ENCODE measurements around the gene NPLOC4.

- TF ChIP-seq CTCF (IDR thresholded peaks at IDR 0.05), result no peak
- no peak for TF ChIP-seq POLR2A (IDR thresholded peaks at IDR 0.05)
Observed at GRCh38 chr17:81582341-81582740, 54.6 kb downstream of the NPLOC4 start.
